KMS-11 (cell line): ENCODE data around the gene PTPRU.

Experiments used
- H2AFZ ChIP-seq: fragments of 200-600 bp; sonication (generic); 2 replicates; pipeline ENCODE4 v1.6.1; 2016; ENCODE audit warnings: antibody characterized with exemption, mixed run types, low read depth
- H3K27ac ChIP-seq: fragments of 200-600 bp; sonication (generic); 2 replicates; pipeline ENCODE4 v1.6.1; 2016; ENCODE audit warnings: mild to moderate bottlenecking, mixed run types
- H3K27me3 ChIP-seq: fragments of 200-600 bp; sonication (generic); 2 replicates; pipeline ENCODE4 v1.6.1; 2017; ENCODE audit warnings: mild to moderate bottlenecking, low read depth, mixed run types, moderate library complexity; ENCODE audit not compliant: insufficient read depth
- H3K36me3 ChIP-seq: fragments of 200-600 bp; sonication (generic); 2 replicates; pipeline ENCODE4 v1.6.1; 2017; ENCODE audit warnings: mild to moderate bottlenecking, mixed run types; ENCODE audit not compliant: insufficient read depth
- H3K4me1 ChIP-seq: fragments of 200-600 bp; sonication (generic); 2 replicates; pipeline ENCODE4 v1.6.1; 2016; ENCODE audit warnings: mild to moderate bottlenecking, low read depth, mixed run types; ENCODE audit not compliant: poor library complexity, severe bottlenecking
- H3K4me2 ChIP-seq: fragments of 200-600 bp; sonication (generic); 2 replicates; pipeline ENCODE4 v1.7.0; 2016; ENCODE audit warnings: mild to moderate bottlenecking, mixed run types
- H3K4me3 ChIP-seq: fragments of 200-600 bp; sonication (generic); IDR thresholded peaks from 2 replicates; pipeline ENCODE4 v1.6.1; 2017; ENCODE audit warnings: low read depth, low read length, mixed read lengths; ENCODE audit not compliant: insufficient read depth
- H3K79me2 ChIP-seq: fragments of 200-600 bp; sonication (generic); 2 replicates; pipeline ENCODE4 v1.6.1; 2016; ENCODE audit warnings: low read depth, mixed run types; ENCODE audit not compliant: insufficient read depth
- H3K9ac ChIP-seq: fragments of 200-600 bp; sonication (generic); 2 replicates; pipeline ENCODE4 v1.6.1; 2016; ENCODE audit warnings: mild to moderate bottlenecking, mixed run types
- H4K20me1 ChIP-seq: fragments of 200-600 bp; sonication (generic); 2 replicates; pipeline ENCODE4 v1.6.1; 2016; ENCODE audit warnings: mild to moderate bottlenecking, mixed run types; ENCODE audit not compliant: insufficient read depth
- CTCF ChIP-seq: fragments of 200-600 bp; sonication (generic); conservative IDR thresholded peaks from 2 replicates; pipeline ENCODE4 v1.6.1; 2017; ENCODE audit warnings: low read depth, mild to moderate bottlenecking, antibody characterized with exemption, low read length, moderate library complexity, mixed read lengths

The PTPRU gene

DNA sequence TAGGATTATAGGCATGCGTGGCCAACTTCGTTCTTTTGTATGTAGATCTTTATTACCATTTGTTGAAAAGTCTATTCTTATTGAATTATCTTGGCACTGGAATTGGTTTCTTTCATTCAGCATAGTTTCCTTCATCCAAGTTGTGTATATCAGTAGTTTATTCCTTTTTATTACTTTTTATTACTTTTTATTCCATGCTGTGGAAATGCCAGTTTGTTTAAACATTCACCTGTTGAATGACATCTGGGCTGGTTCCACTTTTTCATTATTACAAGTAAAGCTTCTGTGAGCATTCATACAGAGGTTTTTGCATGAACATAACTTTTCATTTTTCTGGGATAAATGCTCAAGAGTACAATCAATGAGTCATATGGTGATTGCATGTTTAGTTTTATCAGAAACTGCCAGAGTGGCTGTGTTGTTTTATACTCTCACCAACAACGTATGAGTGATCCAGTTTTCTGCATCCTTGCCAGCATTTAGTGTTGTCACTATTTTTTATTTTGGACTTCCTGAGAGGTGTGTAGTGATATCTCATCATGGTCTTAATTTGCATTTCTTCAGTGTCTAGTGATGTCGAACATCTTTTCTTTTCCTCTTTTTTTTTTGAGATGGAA is 28.6 kb downstream of the PTPRU start:
- Histone ChIP-seq H2AFZ (no peak overlapping the region), H3K9ac (no peak overlapping the region), H3K36me3 (no peaks in the 10 kb centered on the region), H3K27me3 (peaks cover 21% of the 10 kb centered on the region; the same call in 1 of the 2 replicates), H3K4me2 (no peak overlapping the region), H3K4me3 (no peak overlapping the region), H3K27ac (no peak overlapping the region), H3K79me2 (no peaks in the 10 kb centered on the region), H3K4me1 (no peaks in the 10 kb centered on the region), H4K20me1 (no peaks in the 10 kb centered on the region)
- TF ChIP-seq CTCF = no peak

- Histone ChIP-seq H3K27me3 (peaks cover 31% of the 10 kb centered on the region; the same call in 1 of the 2 replicates), H3K4me2 (no peak overlapping the region), H3K9ac (no peak overlapping the region), H4K20me1 (no peaks in the 10 kb centered on the region), H3K4me3 (no peak overlapping the region), H2AFZ (no peak overlapping the region), H3K27ac (no peak overlapping the region), H3K79me2 (no peaks in the 10 kb centered on the region), H3K4me1 (no peaks in the 10 kb centered on the region), H3K36me3 (no peaks in the 10 kb centered on the region)
- TF ChIP-seq CTCF = no peak
Observed at GRCh38 chr1:29266912-29267311, 30.6 kb downstream of the PTPRU start.

GRCh38 chr1:29267321-29268070 is 31.2 kb downstream of the PTPRU start:
- H3K27ac ChIP-seq = no peak overlapping the region
- no peaks in the 10 kb centered on the region for H3K4me1 ChIP-seq
- peaks cover 31% of the 10 kb centered on the region; the same call in 1 of the 2 replicates for H3K27me3 ChIP-seq
- no peaks in the 10 kb centered on the region for H3K79me2 ChIP-seq
- H3K4me3 ChIP-seq = no peak overlapping the region
- H4K20me1 ChIP-seq = no peaks in the 10 kb centered on the region
- no peak overlapping the region for H3K4me2 ChIP-seq
- no peaks in the 10 kb centered on the region for H3K36me3 ChIP-seq
- no peak overlapping the region for H3K9ac ChIP-seq
- no peak for TF ChIP-seq CTCF
- H2AFZ ChIP-seq = no peak overlapping the region

DNA sequence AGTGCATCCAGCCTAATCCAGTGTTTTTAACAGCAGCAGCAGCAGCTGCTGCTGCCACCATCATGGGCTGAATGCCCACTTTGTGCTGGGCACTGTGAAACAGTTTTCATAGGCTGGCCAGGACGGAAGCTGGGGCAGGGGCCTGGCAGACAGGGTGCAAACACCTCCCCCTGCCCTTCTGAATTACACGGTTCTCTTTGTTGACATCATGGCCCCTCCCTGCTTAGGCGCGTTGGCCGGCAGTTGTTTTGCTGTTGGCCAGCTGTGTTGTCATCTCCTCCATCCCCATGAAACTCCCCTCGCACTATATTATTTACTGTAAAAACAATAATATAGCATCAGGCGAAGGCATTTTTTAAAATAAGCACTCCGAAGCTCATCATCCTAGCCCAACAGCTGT is 33.1 kb downstream of the PTPRU start:
- Histone ChIP-seq H3K9ac (no peak overlapping the region), H3K4me3 (no peak overlapping the region), H3K36me3 (no peaks in the 10 kb centered on the region), H3K4me2 (no peak overlapping the region), H3K79me2 (no peaks in the 10 kb centered on the region), H3K4me1 (no peaks in the 10 kb centered on the region), H3K27ac (no peak overlapping the region), H3K27me3 (peaks cover 42% of the 10 kb centered on the region), H4K20me1 (no peaks in the 10 kb centered on the region), H2AFZ (no peak overlapping the region)
- TF ChIP-seq CTCF = no peak
